ENCODE measurements around the gene RPL7L1. TPM values are rescaled to one million over a fixed set of nuclear protein-coding genes. Genes with fewer than 3 reads are reported as not detected.
"Not testable (repeated sequence)": the region's sequence is repeated elsewhere in the genome, so short reads cannot be mapped to it uniquely, and the experiment has no call there.

The RPL7L1 gene
- total RNA-seq, 1 donor from 2014 or later, result 64.5 TPM

- ATAC-seq, result no peak
- H3K27me3 ChIP-seq (ENCODE audit: low read depth), result no peaks in the 10 kb centered on the region
- no peak overlapping the region for H3K27ac ChIP-seq
- no peak for TF ChIP-seq CTCF (IDR thresholded peaks at IDR 0.05)
- no peaks in the 10 kb centered on the region for H3K9me3 ChIP-seq
- DNase-seq, result no peak
- intact Hi-C loops (cut with DNase I), result no loop called here
- no peaks in the 10 kb centered on the region for H3K36me3 ChIP-seq
- H3K4me3 ChIP-seq, result no peak overlapping the region
- H3K4me1 ChIP-seq, result peaks cover 13% of the 10 kb centered on the region
Measured at GRCh38 chr6:42896178-42896719, 16.8 kb downstream of the RPL7L1 start.

- Histone ChIP-seq H3K36me3 (no peaks in the 10 kb centered on the region), H3K27ac (no peak overlapping the region), H3K4me3 (no peak overlapping the region), H3K9me3 (no peaks in the 10 kb centered on the region), H3K27me3 (ENCODE audit: low read depth) (no peaks in the 10 kb centered on the region), H3K4me1 (peaks cover 17% of the 10 kb centered on the region)
- peak; percentile 84 for TF ChIP-seq CTCF (IDR thresholded peaks at IDR 0.05)
- intact Hi-C loops (cut with DNase I), result no loop called here
- DNase-seq (peak; percentile 63), ATAC-seq (no peak)
Measured at GRCh38 chr6:42898891-42899361, 19.5 kb downstream of the RPL7L1 start.

- Histone ChIP-seq H3K27me3 (ENCODE audit: low read depth) (no peaks in the 10 kb centered on the region), H3K4me3 (no peak overlapping the region), H3K4me1 (peaks cover 17% of the 10 kb centered on the region), H3K36me3 (no peaks in the 10 kb centered on the region), H3K9me3 (no peaks in the 10 kb centered on the region), H3K27ac (no peak overlapping the region)
- TF ChIP-seq CTCF (IDR thresholded peaks at IDR 0.05), result no peak
- no peak for DNase-seq
- no peak for ATAC-seq
- intact Hi-C loops (cut with DNase I), result loop anchor here (10.0 kb wide), 1 partner anchor 235 kb away; no protein-coding TSS in a partner anchor
Measured at GRCh38 chr6:42899871-42900270, 20.5 kb downstream of the RPL7L1 start.

- peak overlapping the region; percentile 7 for H3K4me3 ChIP-seq
- no peaks in the 10 kb centered on the region for H3K36me3 ChIP-seq
- ATAC-seq (peak; percentile 98 to 100), DNase-seq (peak; percentile 83)
- peaks cover 17% of the 10 kb centered on the region for H3K4me1 ChIP-seq
- no peaks in the 10 kb centered on the region for H3K27me3 ChIP-seq (ENCODE audit: low read depth)
- intact Hi-C loops (cut with DNase I), result loop anchor here (10.0 kb wide), 1 partner anchor 233 kb away; no protein-coding TSS in a partner anchor
- peak; percentile 91 for TF ChIP-seq CTCF (IDR thresholded peaks at IDR 0.05)
- H3K9me3 ChIP-seq, result no peaks in the 10 kb centered on the region
- H3K27ac ChIP-seq, result no peak overlapping the region
Measured at GRCh38 chr6:42901538-42901957, 22.1 kb downstream of the RPL7L1 start.

GRCh38 chr6:42902429-42903263, 23.2 kb downstream of the RPL7L1 start:
- ATAC-seq; DNase-seq; H3K27ac ChIP-seq; H3K9me3 ChIP-seq; H3K27me3 ChIP-seq (ENCODE audit: low read depth); H3K36me3 ChIP-seq: not testable (repeated sequence)
- H3K4me1 ChIP-seq, result peaks cover 17% of the 10 kb centered on the region
- intact Hi-C loops (cut with DNase I), result loop anchor here (10.0 kb wide), 1 partner anchor 232 kb away; no protein-coding TSS in a partner anchor
- peak overlapping the region; percentile 7 for H3K4me3 ChIP-seq

GRCh38 chr6:42904467-42904866, 25.1 kb downstream of the RPL7L1 start:
- Histone ChIP-seq H3K4me1 (peaks cover 11% of the 10 kb centered on the region), H3K4me3 (no peak overlapping the region), H3K27ac (no peak overlapping the region), H3K9me3 (no peaks in the 10 kb centered on the region), H3K27me3 (ENCODE audit: low read depth) (no peaks in the 10 kb centered on the region), H3K36me3 (no peaks in the 10 kb centered on the region)
- TF ChIP-seq CTCF (IDR thresholded peaks at IDR 0.05), result no peak
- DNase-seq (no peak), ATAC-seq (no peak)
- intact Hi-C loops (cut with DNase I), result loop anchor here (10.0 kb wide), 1 partner anchor 230 kb away; no protein-coding TSS in a partner anchor

All from lower lobe of right lung (tissue), 2 donors.